GM12875 (cell line): ENCODE data around the gene RARG.

Experiments used
- H3K4me3 ChIP-seq: one replicate; pipeline ENCODE4 v1.5.1; 2011; ENCODE audit warnings: low read depth, low read length, control low read depth
- CTCF ChIP-seq: IDR thresholded peaks from 2 replicates; pipeline ENCODE4 v1.5.1; 2011; ENCODE audit warnings: low read depth, mild to moderate bottlenecking, control low read depth, inconsistent platforms, low read length, moderate library complexity, borderline replicate concordance; ENCODE audit not compliant: insufficient read depth

Gene RARG

DNA sequence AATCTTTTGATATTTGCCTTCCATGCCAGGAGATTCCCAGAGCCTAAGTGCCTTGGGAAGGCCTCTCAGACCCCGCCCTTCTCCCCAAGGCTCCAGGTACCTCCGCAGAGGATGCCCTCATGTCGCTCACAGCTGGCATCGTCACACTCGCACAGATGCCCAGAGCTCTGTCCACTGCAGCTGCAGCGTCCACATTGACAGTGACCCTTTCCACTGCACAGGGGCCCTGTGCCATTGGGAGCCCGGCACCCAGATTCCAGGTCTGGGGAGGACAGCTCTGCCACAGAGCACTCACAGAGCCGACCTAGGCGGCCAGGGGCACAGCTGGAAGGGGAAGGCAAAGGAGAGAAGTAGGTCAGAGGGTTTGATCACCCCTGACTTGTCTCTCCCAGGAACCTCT is 39.0 kb downstream of the RARG start:
- no peak overlapping the region for H3K4me3 ChIP-seq
- no peak for TF ChIP-seq CTCF

DNA sequence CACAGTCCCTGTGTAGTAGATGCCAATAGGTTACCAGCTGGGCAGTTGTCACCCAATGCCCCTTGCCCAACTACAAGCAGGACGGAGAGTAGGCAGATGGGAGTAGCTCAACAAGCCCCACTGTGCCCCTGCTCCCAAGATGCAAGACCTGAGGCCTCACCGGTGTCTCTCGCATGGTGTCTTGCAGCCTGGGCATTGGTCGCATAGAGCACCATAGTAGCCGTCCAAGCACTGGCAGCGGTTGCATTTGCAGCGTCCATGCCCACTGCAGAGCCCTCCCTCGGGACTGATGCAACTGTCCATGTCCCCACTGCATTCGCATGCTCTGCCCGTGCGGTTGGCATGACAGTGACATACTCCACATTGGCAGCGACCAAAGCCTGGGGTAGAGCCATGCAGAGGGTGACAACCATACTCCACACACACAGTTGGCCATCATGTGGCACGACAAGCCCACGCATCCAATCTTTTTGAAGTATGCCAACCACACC is 39.4 kb downstream of the RARG start:
- no peak overlapping the region for H3K4me3 ChIP-seq
- TF ChIP-seq CTCF: no peak

DNA sequence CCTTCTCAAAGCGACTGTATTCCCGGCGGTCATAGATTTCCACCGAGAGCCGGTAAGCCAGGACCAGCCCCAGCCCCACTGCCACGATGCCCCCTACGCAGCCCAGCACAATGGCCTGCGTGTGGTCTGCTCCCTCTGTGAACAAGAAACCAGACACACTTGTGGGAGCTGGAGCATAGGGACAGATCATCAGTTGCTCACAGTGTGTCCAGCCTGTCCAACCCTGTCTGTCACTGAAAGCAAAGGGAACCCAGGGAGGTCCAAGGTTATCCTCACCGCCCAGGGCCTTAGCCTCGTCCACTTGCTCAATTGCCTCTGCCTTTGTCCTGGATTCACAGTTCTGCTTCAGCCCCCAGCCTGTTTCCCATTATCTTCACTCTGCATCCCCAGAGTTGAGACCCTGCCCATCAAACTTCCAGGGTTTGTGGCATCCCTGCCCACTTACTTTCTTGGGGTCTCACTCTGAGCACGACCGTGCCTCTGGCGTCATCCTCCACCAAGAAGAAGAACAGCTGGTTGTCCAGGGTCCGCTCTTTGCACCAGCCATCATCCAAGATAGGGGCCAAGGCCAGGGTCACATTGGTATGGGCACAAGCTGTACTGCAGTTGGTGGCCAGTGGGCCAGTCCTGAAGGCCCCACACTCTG is 40.0 kb downstream of the RARG start:
- no peak for TF ChIP-seq CTCF
- H3K4me3 ChIP-seq: no peak overlapping the region

DNA sequence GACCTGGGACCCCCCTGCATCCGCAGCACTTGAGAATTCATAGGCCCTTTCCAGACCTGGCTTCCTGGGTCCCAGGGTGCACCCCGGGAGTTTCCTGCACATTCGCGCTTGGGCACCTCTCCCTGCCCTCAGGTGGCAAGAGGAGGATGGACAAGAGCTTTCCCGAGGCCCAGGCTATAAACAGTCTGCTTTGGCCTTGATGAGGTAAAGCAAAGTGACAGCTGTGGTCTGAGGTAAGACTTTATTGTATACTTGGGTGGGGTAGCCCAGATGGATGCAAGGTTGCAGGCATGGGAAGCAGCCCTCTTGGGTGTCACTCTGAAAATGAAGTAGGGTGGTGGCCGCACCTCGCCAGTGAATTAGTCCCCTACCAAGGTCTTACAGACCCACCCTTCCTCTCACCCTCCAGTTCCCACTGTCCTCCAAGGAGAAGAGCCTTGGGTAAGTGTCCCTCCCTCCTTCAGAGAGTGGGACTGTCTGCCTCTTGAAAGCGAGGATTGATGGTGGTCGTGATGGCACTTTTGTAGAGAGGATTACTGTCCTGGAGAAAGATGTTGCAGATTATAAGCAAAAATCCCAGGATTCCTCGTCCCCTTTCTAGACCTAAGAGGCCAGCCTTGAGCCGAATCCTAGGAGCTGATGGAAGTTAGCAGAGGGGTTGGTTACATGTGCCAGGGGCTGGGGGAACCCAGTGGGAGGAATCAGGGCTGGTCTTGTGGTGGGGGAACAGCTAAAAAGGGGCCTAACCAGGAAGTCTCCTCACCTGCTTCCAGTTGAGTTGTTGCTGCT is 40.7 kb downstream of the RARG start:
- no peak overlapping the region for H3K4me3 ChIP-seq
- TF ChIP-seq CTCF: no peak

- H3K4me3 ChIP-seq: no peak overlapping the region
- peak; percentile 92 for TF ChIP-seq CTCF
These were observed 41.8 kb downstream of the RARG start for GRCh38 chr12:53190108-53190729.

DNA sequence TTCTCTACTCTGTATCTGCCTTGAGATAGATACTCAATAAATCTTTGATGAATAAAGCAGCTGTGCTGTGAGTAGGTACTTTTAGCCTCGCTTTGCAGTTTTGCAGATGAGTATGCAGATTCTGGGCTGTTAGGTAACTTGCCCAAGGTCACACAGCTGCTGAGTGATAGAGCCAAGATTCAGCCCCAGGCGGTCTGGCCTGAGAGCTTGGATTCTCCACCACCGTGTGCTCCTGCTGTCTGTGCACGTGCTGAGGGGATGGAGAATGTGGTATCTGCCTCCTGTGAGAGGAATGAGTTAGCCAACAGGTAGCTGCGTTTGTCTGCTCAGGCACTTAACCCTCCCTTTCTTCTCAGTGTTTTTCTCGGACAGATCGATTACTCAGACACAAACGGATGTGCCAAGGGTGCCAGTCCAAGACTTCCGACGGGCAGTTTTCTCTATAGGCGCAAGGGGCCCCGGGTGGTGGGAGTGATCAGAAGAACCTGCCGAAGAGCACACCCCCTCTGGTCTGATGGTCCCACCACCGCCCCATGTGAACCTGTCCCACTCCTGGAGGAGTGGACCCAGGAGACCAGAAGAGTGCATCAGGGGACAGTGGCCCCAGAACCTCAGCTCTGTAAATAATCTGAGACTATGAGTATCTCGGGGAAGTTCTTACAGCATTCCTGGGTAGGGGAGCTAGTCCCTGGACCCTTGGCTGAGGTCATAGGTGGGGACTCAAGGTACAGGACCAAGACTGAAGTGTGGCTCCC is 44.7 kb downstream of the RARG start:
- H3K4me3 ChIP-seq: no peak overlapping the region
- no peak for TF ChIP-seq CTCF
